Measurements from ENCODE around the gene AFF3. TPM values are rescaled to one million over a fixed set of nuclear protein-coding genes. Genes with fewer than 3 reads are reported as not detected.

AFF3 gene
- total and polyA plus RNA-seq, 2 donors (not counting 3 experiments of a cell fraction or from before 2014, with no cell fraction given), result 0.06 to 0.07 TPM

GRCh38 chr2:99865818-99866676 lies 276.3 kb downstream of the AFF3 start:
- Histone ChIP-seq H2AFZ (ENCODE audit: low read depth, low read length) (no peak overlapping the region), H3K27ac (ENCODE audit: insufficient read depth, low read depth, low read length) (no peak overlapping the region), H3K9ac (replicated peaks; ENCODE audit: extremely low read depth, insufficient read depth, low read length) (no peak overlapping the region), H4K20me1 (replicated peaks; ENCODE audit: control insufficient read depth, extremely low read depth, insufficient read depth, low read length) (no peaks in the 10 kb centered on the region), H3K27me3 (ENCODE audit: control insufficient read depth in 2 of 2, insufficient read depth in 2 of 2, low read length in 2 of 2) (no peaks in the 10 kb centered on the region), H3K9me3 (replicated peaks; ENCODE audit: control insufficient read depth, insufficient read depth, low read length) (no peaks in the 10 kb centered on the region), H3K9me1 (replicated peaks; ENCODE audit: control insufficient read depth, extremely low read depth, insufficient read depth, low read length) (no peaks in the 10 kb centered on the region), H3K4me3 (replicated peaks in 1 of 3; ENCODE audit: insufficient read depth in 1 of 3, low read depth in 1 of 3, low read length in 3 of 3) (no peak overlapping the region), H3K4me2 (ENCODE audit: insufficient read depth, low read length) (no peak overlapping the region), H3K36me3 (ENCODE audit: control insufficient read depth in 2 of 2, extremely low read depth in 1 of 2, insufficient read depth in 2 of 2, low read length in 2 of 2) (no peaks in the 10 kb centered on the region), H3K79me2 (ENCODE audit: control insufficient read depth, insufficient read depth, low read length) (no peaks in the 10 kb centered on the region), H3K4me1 (ENCODE audit: control insufficient read depth, extremely low read depth, insufficient read depth, low read length) (peaks cover 29% of the 10 kb centered on the region)
- ChIA-PET POLR2A (no interaction called here), CTCF (no interaction called here)
- TF ChIP-seq CTCF (IDR thresholded peaks at IDR 0.05; ENCODE audit: extremely low read depth in 1 of 2, insufficient read depth in 1 of 2, low read depth in 1 of 2, low read length in 2 of 2) (no peak), JUN (IDR thresholded peaks at IDR 0.05; ENCODE audit: borderline replicate concordance, insufficient read depth, insufficient read length, low read depth) (no peak), POLR2A (IDR thresholded peaks at IDR 0.05; ENCODE audit: low read depth, low read length) (no peak), GATA2 (IDR thresholded peaks at IDR 0.05; ENCODE audit: insufficient read depth, insufficient read length, low read depth, low read length) (no peak), MYC (IDR thresholded peaks at IDR 0.05; ENCODE audit: low read depth, low read length) (no peak), EZH2 (IDR thresholded peaks at IDR 0.05; ENCODE audit: borderline replicate concordance, low read depth, low read length, severe bottlenecking) (no peak), POLR2AphosphoS5 (IDR thresholded peaks at IDR 0.05; ENCODE audit: insufficient read depth, low read depth, low read length) (no peak), FOS (IDR thresholded peaks at IDR 0.05; ENCODE audit: borderline replicate concordance, insufficient read depth, low read length) (no peak)
- TF ChIP-seq, protein P1, sequence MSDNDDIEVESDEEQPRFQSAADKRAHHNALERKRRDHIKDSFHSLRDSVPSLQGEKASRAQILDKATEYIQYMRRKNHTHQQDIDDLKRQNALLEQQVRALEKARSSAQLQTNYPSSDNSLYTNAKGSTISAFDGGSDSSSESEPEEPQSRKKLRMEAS (IDR thresholded peaks at IDR 0.05; ENCODE audit: insufficient read depth, insufficient read length), result no peak
- DNase-seq (ENCODE audit: low read depth, low spot score), result no peak
- intact Hi-C loops (cut with micrococcal nuclease), result no loop called here
- dilution Hi-C loops (cut with MboI; ENCODE audit: extremely low pct_ligation_motif_present, low sequenced_read_pairs), result no loop called here
- FAIRE-seq, result no peak
- BruUV-seq (replicated peaks), result no TSS peak
